HG03280 (cell line): Measurements from ENCODE around the gene COMTD1.

Experiments used
- ATAC-seq: cut with Tn5 transposase; IDR thresholded peaks from one replicate; pipeline ENCODE4 v1.9.1; 2021; ENCODE audit warnings: mild to moderate bottlenecking, moderate library complexity; ENCODE audit not compliant: unreplicated experiment

COMTD1 gene

GRCh38 chr10:75235375-75236177 lies at the start of gene COMTD1:
Gene COMTD1 (minus strand): TSS chr10:75235957. CDS start chr10:75235928, 29 bp downstream.
- ATAC-seq: peak; percentile 72

GRCh38 chr10:75283671-75284470 lies 48.1 kb upstream of the COMTD1 start:
- ATAC-seq: no peak

- no peak for ATAC-seq
Measured at GRCh38 chr10:75283078-75283670, 47.4 kb upstream of the COMTD1 start.

- no peak for ATAC-seq
Measured at GRCh38 chr10:75281974-75282373, 46.2 kb upstream of the COMTD1 start.

GRCh38 chr10:75280236-75280635 lies 44.5 kb upstream of the COMTD1 start:
- no peak for ATAC-seq

GRCh38 chr10:75276069-75276872 lies 40.5 kb upstream of the COMTD1 start:
- ATAC-seq: no peak

- ATAC-seq: no peak
Measured at GRCh38 chr10:75272896-75273295, 37.1 kb upstream of the COMTD1 start.

- ATAC-seq: no peak
Measured at GRCh38 chr10:75272094-75272493, 36.3 kb upstream of the COMTD1 start.

GRCh38 chr10:75269605-75270004 lies 33.8 kb upstream of the COMTD1 start:
- ATAC-seq: no peak

- ATAC-seq: no peak
Measured at GRCh38 chr10:75266945-75267344, 31.2 kb upstream of the COMTD1 start.

- ATAC-seq: no peak
Measured at GRCh38 chr10:75265856-75266255, 30.1 kb upstream of the COMTD1 start.

- no peak for ATAC-seq
Measured at GRCh38 chr10:75263806-75264205, 28.0 kb upstream of the COMTD1 start.

- no peak for ATAC-seq
Measured at GRCh38 chr10:75261813-75262705, 26.3 kb upstream of the COMTD1 start.

- ATAC-seq: no peak
Measured at GRCh38 chr10:75260990-75261389, 25.2 kb upstream of the COMTD1 start.

- ATAC-seq: no peak
Measured at GRCh38 chr10:75254739-75255138, 19.0 kb upstream of the COMTD1 start.

- ATAC-seq: no peak
Measured at GRCh38 chr10:75253281-75254220, 17.8 kb upstream of the COMTD1 start.

- ATAC-seq: no peak
Measured at GRCh38 chr10:75250934-75251333, 15.2 kb upstream of the COMTD1 start.

GRCh38 chr10:75247797-75248196 lies 12.0 kb upstream of the COMTD1 start:
- no peak for ATAC-seq

GRCh38 chr10:75246506-75246905 lies 10.7 kb upstream of the COMTD1 start:
- ATAC-seq: no peak
